ENCODE results near the gene TIMD4. TPM values are rescaled to one million over a fixed set of nuclear protein-coding genes. Genes with fewer than 3 reads are reported as not detected.

The TIMD4 gene
- 1 to 10 TPM in 1 of 2 donors, not detected in 1; 7.6 TPM for total RNA-seq

DNA sequence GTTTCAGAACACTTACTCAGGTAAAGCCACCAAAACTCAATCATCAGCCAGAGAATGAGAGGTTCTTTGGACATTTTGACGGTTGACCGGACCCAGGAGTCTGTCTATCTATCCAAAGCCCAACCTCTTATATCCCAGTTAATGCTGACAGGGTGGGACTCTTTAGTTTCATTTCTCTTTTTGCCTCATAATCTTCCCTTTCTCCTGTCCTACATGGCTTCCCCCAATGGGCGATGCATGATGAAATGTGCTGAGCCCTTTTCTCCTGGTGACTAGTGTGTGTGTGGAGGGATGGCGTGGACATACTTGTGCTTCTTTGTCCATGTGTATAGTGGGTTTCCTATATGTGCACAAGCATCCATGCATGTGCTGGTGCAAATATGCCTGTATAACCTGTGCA, at the start of gene TIMD4:
TSS of gene TIMD4 (minus strand) at position 102 of the 400 bp plus-strand sequence. CDS start at position 74, 28 bp downstream.
- no peak for DNase-seq (ENCODE audit: low spot score)
- ATAC-seq (ENCODE audit: insufficient number of reproducible peaks, low FRiP score, low read depth), result no peak
- TF ChIP-seq, protein P1, sequence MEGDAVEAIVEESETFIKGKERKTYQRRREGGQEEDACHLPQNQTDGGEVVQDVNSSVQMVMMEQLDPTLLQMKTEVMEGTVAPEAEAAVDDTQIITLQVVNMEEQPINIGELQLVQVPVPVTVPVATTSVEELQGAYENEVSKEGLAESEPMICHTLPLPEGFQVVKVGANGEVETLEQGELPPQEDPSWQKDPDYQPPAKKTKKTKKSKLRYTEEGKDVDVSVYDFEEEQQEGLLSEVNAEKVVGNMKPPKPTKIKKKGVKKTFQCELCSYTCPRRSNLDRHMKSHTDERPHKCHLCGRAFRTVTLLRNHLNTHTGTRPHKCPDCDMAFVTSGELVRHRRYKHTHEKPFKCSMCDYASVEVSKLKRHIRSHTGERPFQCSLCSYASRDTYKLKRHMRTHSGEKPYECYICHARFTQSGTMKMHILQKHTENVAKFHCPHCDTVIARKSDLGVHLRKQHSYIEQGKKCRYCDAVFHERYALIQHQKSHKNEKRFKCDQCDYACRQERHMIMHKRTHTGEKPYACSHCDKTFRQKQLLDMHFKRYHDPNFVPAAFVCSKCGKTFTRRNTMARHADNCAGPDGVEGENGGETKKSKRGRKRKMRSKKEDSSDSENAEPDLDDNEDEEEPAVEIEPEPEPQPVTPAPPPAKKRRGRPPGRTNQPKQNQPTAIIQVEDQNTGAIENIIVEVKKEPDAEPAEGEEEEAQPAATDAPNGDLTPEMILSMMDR (IDR thresholded peaks at IDR 0.05), result no peak
- no peak within 1 kb of the TSS for H3K27ac ChIP-seq
- H3K27me3 ChIP-seq (replicated peaks; ENCODE audit: insufficient read depth), result no peaks in the 10 kb centered on the region
- no peaks in the 10 kb centered on the region for H3K9me3 ChIP-seq
- no peak within 1 kb of the TSS for H3K4me3 ChIP-seq
- no peaks in the 10 kb centered on the region for H3K4me1 ChIP-seq (ENCODE audit: control insufficient read depth in 1 of 2, low read depth in 2 of 2)
- no peaks in the 10 kb centered on the region for H3K36me3 ChIP-seq

DNA sequence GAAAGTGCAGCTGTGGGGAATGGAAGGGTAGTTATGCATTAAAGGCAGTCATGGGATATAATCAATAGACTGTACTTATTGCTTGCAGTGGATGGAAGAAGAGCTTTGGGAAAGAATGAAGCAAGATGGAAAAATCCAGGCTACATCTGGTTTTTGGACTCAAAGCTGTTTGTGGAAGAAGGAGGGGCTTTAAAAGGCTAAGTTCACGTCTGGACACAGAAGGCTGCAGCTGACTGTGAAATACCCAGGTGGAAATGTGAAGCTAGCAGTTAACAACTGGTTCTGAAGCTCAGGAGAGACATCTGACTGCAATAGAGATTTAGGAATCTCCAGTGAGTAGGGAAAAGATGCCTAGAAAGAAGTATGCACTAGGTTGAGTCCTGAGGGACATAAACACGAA, 43.2 kb upstream of the TIMD4 start:
- H3K27ac ChIP-seq, result no peak overlapping the region
- DNase-seq (ENCODE audit: low spot score) (no peak), ATAC-seq (ENCODE audit: insufficient number of reproducible peaks, low FRiP score, low read depth) (no peak)
- TF ChIP-seq, protein P1 (IDR thresholded peaks at IDR 0.05), result no peak
- no peaks in the 10 kb centered on the region for H3K36me3 ChIP-seq
- H3K4me1 ChIP-seq (ENCODE audit: control insufficient read depth in 1 of 2, low read depth in 2 of 2), result no peaks in the 10 kb centered on the region
- no peaks in the 10 kb centered on the region for H3K9me3 ChIP-seq
- H3K4me3 ChIP-seq, result no peak overlapping the region
- H3K27me3 ChIP-seq (replicated peaks; ENCODE audit: insufficient read depth), result no peaks in the 10 kb centered on the region

DNA sequence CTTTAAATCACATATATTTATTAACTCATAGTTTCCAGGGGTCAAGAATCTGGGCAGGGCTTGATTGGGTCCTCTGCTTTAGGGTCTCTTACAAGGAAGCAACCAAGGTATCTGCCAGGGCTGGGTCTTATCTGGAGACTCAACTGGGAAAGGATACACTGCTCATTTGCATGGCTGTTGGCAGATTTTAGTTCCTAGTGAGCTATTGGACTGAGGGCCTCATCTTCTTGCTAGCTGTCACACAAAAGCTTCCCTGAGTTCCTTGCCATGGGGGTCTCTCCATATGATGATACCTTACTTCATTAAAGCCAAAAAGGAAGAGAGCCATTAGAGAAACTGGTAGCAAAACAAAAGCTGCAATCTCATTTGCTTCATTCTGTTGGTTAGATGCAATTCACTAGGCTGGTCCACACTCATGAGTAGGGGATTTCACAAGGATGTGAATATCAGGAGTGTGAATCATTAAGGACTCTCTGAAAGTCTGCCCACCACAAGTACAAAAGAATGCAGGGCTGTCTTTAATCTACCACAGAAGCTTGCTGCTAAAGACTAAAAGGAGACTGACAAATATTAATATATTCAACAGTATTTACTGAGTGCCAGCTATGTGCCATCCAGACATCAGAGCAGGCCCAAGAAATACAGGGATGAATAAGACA, 42.0 kb upstream of the TIMD4 start:
- ATAC-seq (ENCODE audit: insufficient number of reproducible peaks, low FRiP score, low read depth) (no peak), DNase-seq (ENCODE audit: low spot score) (no peak)
- Histone ChIP-seq H3K27ac (no peak overlapping the region), H3K4me1 (ENCODE audit: control insufficient read depth in 1 of 2, low read depth in 2 of 2) (no peaks in the 10 kb centered on the region), H3K36me3 (no peaks in the 10 kb centered on the region), H3K9me3 (no peaks in the 10 kb centered on the region), H3K4me3 (no peak overlapping the region), H3K27me3 (replicated peaks; ENCODE audit: insufficient read depth) (no peaks in the 10 kb centered on the region)
- TF ChIP-seq, protein P1 (IDR thresholded peaks at IDR 0.05), result no peak

DNA sequence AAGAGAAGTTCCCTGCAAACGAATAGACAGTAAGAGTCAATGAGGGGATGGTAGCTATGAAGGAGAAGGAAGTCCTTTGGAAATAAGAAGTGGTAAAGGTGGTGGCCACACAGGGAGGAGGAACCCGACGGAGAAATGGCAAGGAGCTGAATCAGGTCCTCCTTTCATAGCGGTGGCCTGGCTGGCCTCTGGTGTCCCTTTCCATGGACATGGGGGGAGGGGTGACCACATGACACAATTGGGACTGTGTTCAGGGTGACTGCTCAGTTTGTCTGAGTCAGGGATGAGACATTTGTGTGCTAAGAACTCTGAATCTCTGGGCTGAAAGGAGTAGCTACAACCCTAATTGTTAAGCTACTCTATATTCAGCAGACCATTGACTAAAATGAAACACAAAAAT, 28.7 kb upstream of the TIMD4 start:
- Histone ChIP-seq H3K36me3 (no peaks in the 10 kb centered on the region), H3K27me3 (replicated peaks; ENCODE audit: insufficient read depth) (no peaks in the 10 kb centered on the region), H3K4me3 (no peak overlapping the region), H3K4me1 (ENCODE audit: control insufficient read depth in 1 of 2, low read depth in 2 of 2) (no peaks in the 10 kb centered on the region), H3K9me3 (no peaks in the 10 kb centered on the region), H3K27ac (no peak overlapping the region)
- no peak for DNase-seq (ENCODE audit: low spot score)
- ATAC-seq (ENCODE audit: insufficient number of reproducible peaks, low FRiP score, low read depth), result no peak
- TF ChIP-seq, protein P1 (IDR thresholded peaks at IDR 0.05), result no peak

DNA sequence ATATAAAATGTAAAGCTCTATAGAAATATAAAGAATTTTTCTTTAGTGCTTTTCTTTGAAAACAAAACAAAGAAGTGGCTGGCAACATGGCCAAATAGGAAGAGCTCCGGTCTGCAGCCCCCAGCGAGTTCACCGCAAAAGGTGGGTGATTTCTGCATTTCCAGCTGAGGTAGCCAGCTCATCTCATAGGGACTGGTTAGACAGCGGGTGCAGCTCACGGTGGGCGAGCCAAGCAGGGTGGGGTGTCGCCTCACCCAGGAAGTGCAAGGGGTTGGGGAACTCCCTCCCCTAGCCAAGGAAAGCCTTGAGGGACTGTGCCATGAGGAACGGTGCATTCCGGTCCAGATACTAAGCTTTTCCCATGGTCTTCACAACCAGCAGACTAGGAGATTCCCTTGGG, 21.0 kb upstream of the TIMD4 start:
- no peak for DNase-seq (ENCODE audit: low spot score)
- no peaks in the 10 kb centered on the region for H3K27me3 ChIP-seq (replicated peaks; ENCODE audit: insufficient read depth)
- H3K9me3 ChIP-seq, result no peaks in the 10 kb centered on the region
- H3K4me1 ChIP-seq (ENCODE audit: control insufficient read depth in 1 of 2, low read depth in 2 of 2), result no peaks in the 10 kb centered on the region
- no peak overlapping the region for H3K4me3 ChIP-seq
- H3K36me3 ChIP-seq, result no peaks in the 10 kb centered on the region
- TF ChIP-seq, protein P1 (IDR thresholded peaks at IDR 0.05), result no peak
- no peak for ATAC-seq (ENCODE audit: insufficient number of reproducible peaks, low FRiP score, low read depth)
- H3K27ac ChIP-seq, result no peak overlapping the region

Data from thoracic aorta (tissue), 2 donors.